ENCODE results near the gene ST6GALNAC2. TPM values are rescaled to one million over a fixed set of nuclear protein-coding genes. Genes with fewer than 3 reads are reported as not detected.
"Not testable (repeated sequence)": the region's sequence is repeated elsewhere in the genome, so short reads cannot be mapped to it uniquely, and the experiment has no call there.

ST6GALNAC2 gene
- total and polyA plus RNA-seq, 10 of the 15 experiments (the other 5 are each of a cell fraction or from before 2014, with no cell fraction given): 0.08 to 0.41 (median 0.23) TPM; not detected in 6

- Histone ChIP-seq H3K4me3 (no peak overlapping the region), H3K27me3 (replicated peaks in 1 of 2; ENCODE audit: control insufficient read depth in 2 of 2, insufficient read depth in 2 of 2, low read length in 1 of 2) (peaks cover 5 to 6% of the 10 kb centered on the region in 2 experiments), H3K9me3 (replicated peaks; ENCODE audit: control insufficient read depth, insufficient read depth, low read length) (no peaks in the 10 kb centered on the region), H3K27ac (ENCODE audit: control insufficient read depth, insufficient read depth) (no peak overlapping the region), H3K9ac (ENCODE audit: control insufficient read depth, insufficient read depth, low read length) (no peak overlapping the region), H4K20me1 (ENCODE audit: control insufficient read depth, insufficient read depth) (no peaks in the 10 kb centered on the region), H3K4me1 (ENCODE audit: control insufficient read depth, insufficient read depth, low read length) (no peaks in the 10 kb centered on the region), H3K79me2 (ENCODE audit: control insufficient read depth, insufficient read depth, low read length) (no peaks in the 10 kb centered on the region), H3K4me2 (ENCODE audit: control insufficient read depth, insufficient read depth) (no peak overlapping the region), H3K36me3 (ENCODE audit: control insufficient read depth in 2 of 2, insufficient read depth in 2 of 2, low read length in 1 of 2) (no peaks in the 10 kb centered on the region), H2AFZ (ENCODE audit: control insufficient read depth, low read depth, low read length) (no peak overlapping the region)
- WGBS (ENCODE audit: insufficient coverage, insufficient replicate concordance, low lambda C conversion rate, missing lambda C conversion rate): 34% methylated on average over 7 of the region's 7 CpGs
- ATAC-seq: no peak
- CTCF ChIA-PET: interaction anchor here (1.0 kb wide), 1 partner anchor 12 kb away, joined by 4 read pairs; no protein-coding TSS in a partner anchor
- SMC1A ChIA-PET (ENCODE audit: uncharacterized antibody, unreplicated experiment): interaction anchor here (1.0 kb wide), 1 partner anchor 12 kb away, joined by 3 read pairs; no protein-coding TSS in a partner anchor
- RAD21 ChIA-PET (ENCODE audit: unreplicated experiment): no interaction called here
- BruUV-seq (replicated peaks): no TSS peak
- in situ Hi-C loops (cut with MboI): no loop called here
- FAIRE-seq: no peak
- POLR2A ChIA-PET: no interaction called here
- no peak for DNase-seq (ENCODE audit: low read depth, low spot score)
- TF ChIP-seq BRCA1 (IDR thresholded peaks at IDR 0.05; ENCODE audit: low read depth, low read length) (no peak), STAT1 (conservative IDR thresholded peaks at IDR 0.05) (no peak), NFYA (IDR thresholded peaks at IDR 0.05; ENCODE audit: borderline replicate concordance, low read depth, low read length) (no peak), BMI1 (IDR thresholded peaks at IDR 0.05; ENCODE audit: borderline replicate concordance) (no peak), HCFC1 (IDR thresholded peaks at IDR 0.05; ENCODE audit: low read length) (no peak)
- TF ChIP-seq, protein P1, sequence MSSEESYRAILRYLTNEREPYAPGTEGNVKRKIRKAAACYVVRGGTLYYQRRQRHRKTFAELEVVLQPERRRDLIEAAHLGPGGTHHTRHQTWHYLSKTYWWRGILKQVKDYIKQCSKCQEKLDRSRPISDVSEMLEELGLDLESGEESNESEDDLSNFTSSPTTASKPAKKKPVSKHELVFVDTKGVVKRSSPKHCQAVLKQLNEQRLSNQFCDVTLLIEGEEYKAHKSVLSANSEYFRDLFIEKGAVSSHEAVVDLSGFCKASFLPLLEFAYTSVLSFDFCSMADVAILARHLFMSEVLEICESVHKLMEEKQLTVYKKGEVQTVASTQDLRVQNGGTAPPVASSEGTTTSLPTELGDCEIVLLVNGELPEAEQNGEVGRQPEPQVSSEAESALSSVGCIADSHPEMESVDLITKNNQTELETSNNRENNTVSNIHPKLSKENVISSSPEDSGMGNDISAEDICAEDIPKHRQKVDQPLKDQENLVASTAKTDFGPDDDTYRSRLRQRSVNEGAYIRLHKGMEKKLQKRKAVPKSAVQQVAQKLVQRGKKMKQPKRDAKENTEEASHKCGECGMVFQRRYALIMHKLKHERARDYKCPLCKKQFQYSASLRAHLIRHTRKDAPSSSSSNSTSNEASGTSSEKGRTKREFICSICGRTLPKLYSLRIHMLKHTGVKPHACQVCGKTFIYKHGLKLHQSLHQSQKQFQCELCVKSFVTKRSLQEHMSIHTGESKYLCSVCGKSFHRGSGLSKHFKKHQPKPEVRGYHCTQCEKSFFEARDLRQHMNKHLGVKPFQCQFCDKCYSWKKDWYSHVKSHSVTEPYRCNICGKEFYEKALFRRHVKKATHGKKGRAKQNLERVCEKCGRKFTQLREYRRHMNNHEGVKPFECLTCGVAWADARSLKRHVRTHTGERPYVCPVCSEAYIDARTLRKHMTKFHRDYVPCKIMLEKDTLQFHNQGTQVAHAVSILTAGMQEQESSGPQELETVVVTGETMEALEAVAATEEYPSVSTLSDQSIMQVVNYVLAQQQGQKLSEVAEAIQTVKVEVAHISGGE (CRISPR knock-in tag; IDR thresholded peaks at IDR 0.05): no peak
- intact Hi-C loops (cut with micrococcal nuclease; ENCODE audit: unreplicated experiment): no loop called here
Measured at GRCh38 chr17:76534831-76535732, 50.6 kb downstream of the ST6GALNAC2 start.

DNA sequence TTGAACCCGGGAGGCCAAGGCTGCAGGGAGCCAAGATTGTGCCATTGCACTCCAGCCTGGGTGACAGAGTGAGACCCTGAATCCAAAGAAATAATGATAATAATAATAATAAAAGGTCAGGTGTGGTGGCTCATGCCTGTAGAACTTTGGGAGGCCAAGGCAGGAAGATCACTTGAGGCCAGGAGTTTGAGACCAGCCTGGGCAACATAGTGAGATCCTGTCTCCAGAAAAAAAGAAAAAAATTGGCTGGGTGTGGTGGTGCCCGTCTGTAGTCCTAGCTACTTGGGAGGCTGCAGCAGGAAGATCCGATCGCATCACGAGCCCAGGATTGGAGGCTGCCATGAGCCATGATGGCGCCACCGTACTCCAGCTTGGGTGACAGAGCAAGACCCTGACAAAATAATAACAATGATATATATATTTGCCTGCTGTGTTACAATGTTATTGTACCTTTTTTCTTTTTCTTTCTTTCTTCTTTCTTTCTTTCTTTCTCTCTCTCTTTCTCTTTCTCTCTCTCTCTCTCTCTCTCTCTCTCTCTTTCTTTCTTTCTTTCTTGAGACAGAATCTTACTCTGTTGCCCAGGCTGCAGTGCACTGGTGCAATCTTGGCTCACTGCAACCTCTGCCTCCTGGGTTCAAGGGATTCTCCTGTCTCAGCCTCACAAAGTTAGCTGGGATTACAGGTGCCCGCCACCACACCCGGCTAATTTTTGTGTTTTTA, 51.9 kb downstream of the ST6GALNAC2 start:
- DNase-seq (ENCODE audit: low read depth, low spot score); H3K79me2 ChIP-seq (ENCODE audit: control insufficient read depth, insufficient read depth, low read length); H3K9ac ChIP-seq (ENCODE audit: control insufficient read depth, insufficient read depth, low read length); H3K27me3 ChIP-seq (replicated peaks in 1 of 2; ENCODE audit: control insufficient read depth in 2 of 2, insufficient read depth in 2 of 2, low read length in 1 of 2); intact Hi-C loops (cut with micrococcal nuclease; ENCODE audit: unreplicated experiment); H3K27ac ChIP-seq (ENCODE audit: control insufficient read depth, insufficient read depth); in situ Hi-C loops (cut with MboI); H2AFZ ChIP-seq (ENCODE audit: control insufficient read depth, low read depth, low read length); POLR2A ChIA-PET; SMC1A ChIA-PET (ENCODE audit: uncharacterized antibody, unreplicated experiment); H3K36me3 ChIP-seq (ENCODE audit: control insufficient read depth in 2 of 2, insufficient read depth in 2 of 2, low read length in 1 of 2); CTCF ChIA-PET; H3K4me1 ChIP-seq (ENCODE audit: control insufficient read depth, insufficient read depth, low read length); ATAC-seq; BruUV-seq (replicated peaks); H3K4me3 ChIP-seq; H3K4me2 ChIP-seq (ENCODE audit: control insufficient read depth, insufficient read depth); FAIRE-seq; H3K9me3 ChIP-seq (replicated peaks; ENCODE audit: control insufficient read depth, insufficient read depth, low read length); H4K20me1 ChIP-seq (ENCODE audit: control insufficient read depth, insufficient read depth): not testable (repeated sequence)
- RAD21 ChIA-PET (ENCODE audit: unreplicated experiment): interaction anchor here (0.8 to 0.9 kb wide), 2 partner anchors 11 to 148 kb away, joined by 3 read pairs; no protein-coding TSS in a partner anchor
- 67% methylated on average over 9 of the region's 9 CpGs for WGBS (ENCODE audit: insufficient coverage, insufficient replicate concordance, low lambda C conversion rate, missing lambda C conversion rate)

Measured in GM12878 (cell line).